VCaP (cell line): ENCODE results near the gene GRK1.

ENCODE experiments used
- H3K27ac ChIP-seq: fragments of 450-650 bp; 2 replicates; pipeline ENCODE4 v1.5.1; 2017
- CTCF ChIP-seq: fragments of 450-650 bp; conservative IDR thresholded peaks from 2 replicates; pipeline ENCODE4 v1.5.1; 2017; ENCODE audit warnings: mild to moderate bottlenecking, moderate library complexity

Gene GRK1

GRCh38 chr13:113652404-113653263 lies 14.4 kb upstream of the GRK1 start:
- H3K27ac ChIP-seq = no peak overlapping the region
- TF ChIP-seq CTCF = no peak

GRCh38 chr13:113653264-113654174 lies 13.5 kb upstream of the GRK1 start:
- no peak for TF ChIP-seq CTCF
- H3K27ac ChIP-seq = no peak overlapping the region

GRCh38 chr13:113654175-113654560 lies 12.9 kb upstream of the GRK1 start:
- TF ChIP-seq CTCF = no peak
- H3K27ac ChIP-seq = no peak overlapping the region

- no peak for TF ChIP-seq CTCF
- no peak overlapping the region for H3K27ac ChIP-seq
Measured at GRCh38 chr13:113654591-113655345, 12.3 kb upstream of the GRK1 start.

- no peak for TF ChIP-seq CTCF
Measured at GRCh38 chr13:113655346-113656002, 11.5 kb upstream of the GRK1 start.

GRCh38 chr13:113656003-113656588 lies 10.9 kb upstream of the GRK1 start:
- TF ChIP-seq CTCF = no peak
- H3K27ac ChIP-seq = no peak overlapping the region

More at GRCh38 chr13:113655346-113656002, 11.5 kb upstream of the GRK1 start:
- H3K27ac ChIP-seq = no peak overlapping the region
